Hypothalamus (tissue), 51 donors: Measurements from ENCODE around the gene STEAP1B.
A peak's percentile ranks its signal among the peaks of the same experiment; 100 is the strongest.

Source experiments
- DNase-seq, 51 donors: peaks; one replicate each; lab custom pipeline; 2025; lab: John Stamatoyannopoulos, UW

Gene STEAP1B

DNA sequence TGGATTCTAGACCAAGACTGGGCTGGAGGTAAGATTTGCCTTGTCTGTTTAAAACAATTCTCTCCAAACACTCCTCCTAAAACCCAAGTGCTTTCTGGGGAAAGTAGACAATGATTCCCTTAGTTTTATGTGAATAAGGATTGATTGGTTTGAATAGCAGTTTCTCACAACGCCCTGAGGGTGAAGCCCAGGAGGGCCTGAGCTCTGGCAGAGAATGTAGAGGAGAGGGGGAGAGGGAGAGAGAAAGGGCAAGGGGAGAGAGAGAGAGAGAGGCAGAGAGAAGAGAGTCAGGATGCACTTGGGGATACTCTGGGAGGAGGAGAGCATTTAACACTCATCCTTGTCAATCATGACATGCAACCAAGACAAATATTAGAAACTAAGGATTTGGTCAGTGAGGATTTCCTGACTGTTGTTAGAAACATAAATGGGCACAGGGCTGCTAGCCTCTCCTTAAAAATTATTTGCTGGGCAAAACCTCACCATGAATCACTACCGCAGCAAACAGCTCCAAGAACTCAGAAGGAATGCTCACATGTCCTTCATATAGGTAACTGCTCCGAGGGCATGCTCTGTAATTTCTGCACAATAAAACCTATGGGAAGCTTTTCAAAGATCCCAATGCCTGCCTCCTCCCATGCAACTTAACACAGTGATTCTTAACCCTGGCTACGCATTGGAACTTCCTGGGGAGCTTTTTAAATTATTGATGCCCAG is 87.9 kb downstream of the STEAP1B start:
- DNase-seq, result no peak

DNA sequence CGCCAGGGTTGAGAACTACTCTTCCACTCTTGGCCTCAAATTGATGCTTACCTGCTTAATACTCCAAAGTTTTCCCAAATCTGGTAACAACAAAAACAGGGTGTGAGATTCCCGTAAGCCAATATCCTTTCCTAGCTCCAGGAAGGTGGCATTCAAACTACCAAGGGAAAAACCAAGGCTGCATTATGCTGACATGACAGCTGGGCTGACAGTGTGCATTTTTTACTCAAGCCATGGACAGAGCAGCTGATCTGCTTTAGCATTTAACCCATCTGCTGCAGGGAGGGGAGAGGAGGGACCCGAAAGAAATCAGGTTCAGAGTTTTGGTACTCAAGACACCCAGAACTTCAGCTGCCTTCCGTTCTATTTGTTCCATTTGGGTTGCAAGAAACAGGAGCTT is 93.3 kb downstream of the STEAP1B start:
- no peak for DNase-seq

DNA sequence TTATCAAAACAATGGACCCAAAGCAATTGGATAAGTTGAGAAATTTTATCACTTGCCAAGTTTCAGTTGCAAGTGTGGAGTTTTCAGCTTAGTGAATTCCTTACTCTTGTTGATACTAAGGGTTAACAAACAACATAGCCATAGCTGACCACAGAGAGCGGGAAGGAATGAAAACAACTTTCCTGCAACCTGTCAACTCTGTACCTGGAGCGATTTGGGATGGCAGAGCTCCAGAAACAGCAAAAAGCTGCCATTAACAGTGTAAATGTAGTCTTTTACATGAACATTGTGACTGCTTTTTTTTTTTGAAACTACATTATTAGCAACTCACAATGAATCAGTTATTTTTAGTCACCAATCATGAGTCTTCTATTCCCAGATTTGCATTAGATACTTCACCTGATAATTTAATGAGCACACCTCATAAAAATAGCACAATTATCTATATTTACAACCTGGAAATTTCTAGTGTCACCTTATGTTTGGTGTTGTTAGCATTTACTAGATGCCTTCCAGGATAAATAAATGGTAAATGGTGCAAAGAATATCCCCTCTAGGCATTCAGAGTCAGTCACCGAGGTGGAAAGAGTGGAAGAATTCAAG is 95.5 kb downstream of the STEAP1B start:
- DNase-seq, result no peak

GRCh38 chr7:22403344-22403743 is 96.6 kb downstream of the STEAP1B start:
- no peak for DNase-seq

DNA sequence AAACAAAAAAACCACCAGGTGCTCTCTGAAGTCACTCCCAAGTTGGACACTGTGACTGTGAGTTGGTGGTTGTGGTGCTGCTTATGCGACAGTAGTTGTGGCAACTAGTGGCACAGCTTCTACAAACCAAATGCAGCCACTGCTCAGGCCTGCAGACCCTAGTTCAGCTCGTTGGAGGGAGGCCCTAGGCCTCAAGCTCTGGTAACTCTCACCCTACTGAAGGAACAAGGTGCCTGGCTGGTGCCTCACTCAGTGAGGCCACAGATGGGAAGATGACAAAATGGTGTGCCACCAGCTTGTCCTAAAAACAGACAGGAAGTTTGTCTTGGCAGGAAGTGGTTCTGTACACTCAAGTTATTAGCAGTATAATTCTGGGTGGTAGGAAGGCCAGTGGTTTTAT is 97.7 kb downstream of the STEAP1B start:
- DNase-seq, result no peak

GRCh38 chr7:22400936-22401553 is 98.9 kb downstream of the STEAP1B start:
- no peak for DNase-seq

GRCh38 chr7:22400150-22400814 is 99.7 kb downstream of the STEAP1B start:
- no peak for DNase-seq

- no peak for DNase-seq
Observed at GRCh38 chr7:22399546-22399945, 100.4 kb downstream of the STEAP1B start.

DNA sequence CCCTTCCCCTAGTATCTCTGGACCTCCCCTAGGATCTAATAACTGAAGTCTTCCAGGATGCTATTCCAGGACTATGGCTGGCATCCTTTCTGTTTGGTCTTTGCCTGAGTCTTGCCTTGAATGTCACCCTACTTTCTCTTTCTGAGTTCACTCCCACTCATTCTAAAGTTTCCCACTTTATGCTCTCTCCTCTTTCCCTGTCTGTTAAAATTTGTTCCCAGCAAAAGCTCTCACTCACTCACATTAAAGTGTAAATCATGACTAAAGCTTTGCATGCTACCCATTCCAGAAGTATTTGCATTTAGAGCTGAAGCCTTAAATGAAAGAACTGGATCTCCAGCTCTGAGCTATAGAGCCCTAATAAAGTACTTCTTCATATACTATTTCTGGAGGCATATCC is 100.9 kb downstream of the STEAP1B start:
- no peak for DNase-seq

DNA sequence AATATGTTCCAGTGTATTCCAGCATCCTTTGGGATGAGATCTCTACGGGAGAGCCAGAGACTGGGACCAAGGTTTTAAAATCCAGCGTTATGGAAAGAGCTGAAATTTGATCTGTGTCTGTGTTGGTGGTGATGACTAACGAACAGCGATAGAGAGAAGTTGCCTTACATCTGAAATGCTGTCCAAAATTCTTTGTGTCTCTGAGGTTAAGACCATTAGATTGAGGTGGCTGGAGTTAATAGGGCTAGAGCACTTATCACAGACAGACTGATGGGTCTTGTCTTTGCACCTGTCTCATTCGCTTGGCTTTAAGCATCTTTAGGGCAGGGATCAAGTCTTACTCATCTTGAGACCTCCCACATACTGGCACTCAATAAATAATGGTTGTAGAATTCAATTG is 102.0 kb downstream of the STEAP1B start:
- no peak for DNase-seq

- no peak for DNase-seq
Observed at GRCh38 chr7:22395222-22395621, 104.8 kb downstream of the STEAP1B start.

GRCh38 chr7:22394739-22395138 is 105.2 kb downstream of the STEAP1B start:
- no peak for DNase-seq

GRCh38 chr7:22393913-22394729 is 105.9 kb downstream of the STEAP1B start:
- peak in 2 of 51 donors; percentile 33 for DNase-seq

DNA sequence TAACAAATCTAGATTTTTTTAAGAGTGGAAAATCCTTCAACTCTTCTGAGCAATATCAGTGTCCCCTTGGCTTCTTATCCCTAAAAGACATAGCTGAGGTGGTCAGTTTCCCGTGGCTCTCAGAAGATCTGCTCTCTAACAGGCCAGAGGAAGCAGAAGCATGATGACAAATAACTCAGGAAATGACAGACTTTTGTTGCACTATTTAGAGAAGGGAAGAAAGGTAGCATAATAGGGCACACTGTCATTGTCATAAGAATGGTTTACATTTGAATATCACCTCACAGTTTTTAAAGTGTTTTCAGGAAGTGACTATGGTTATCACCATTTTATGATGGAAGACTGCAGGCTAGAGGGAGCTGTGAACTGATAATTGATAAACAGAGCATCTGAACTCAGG is 109.5 kb downstream of the STEAP1B start:
- no peak for DNase-seq

GRCh38 chr7:22389892-22390291 is 110.1 kb downstream of the STEAP1B start:
- DNase-seq, result no peak

- peak in 5 of 51 donors; percentile 4 to 61 (median 9) for DNase-seq
Observed at GRCh38 chr7:22387583-22387982, 112.4 kb downstream of the STEAP1B start.

- no peak for DNase-seq
Observed at GRCh38 chr7:22386865-22387264, 113.1 kb downstream of the STEAP1B start.

DNA sequence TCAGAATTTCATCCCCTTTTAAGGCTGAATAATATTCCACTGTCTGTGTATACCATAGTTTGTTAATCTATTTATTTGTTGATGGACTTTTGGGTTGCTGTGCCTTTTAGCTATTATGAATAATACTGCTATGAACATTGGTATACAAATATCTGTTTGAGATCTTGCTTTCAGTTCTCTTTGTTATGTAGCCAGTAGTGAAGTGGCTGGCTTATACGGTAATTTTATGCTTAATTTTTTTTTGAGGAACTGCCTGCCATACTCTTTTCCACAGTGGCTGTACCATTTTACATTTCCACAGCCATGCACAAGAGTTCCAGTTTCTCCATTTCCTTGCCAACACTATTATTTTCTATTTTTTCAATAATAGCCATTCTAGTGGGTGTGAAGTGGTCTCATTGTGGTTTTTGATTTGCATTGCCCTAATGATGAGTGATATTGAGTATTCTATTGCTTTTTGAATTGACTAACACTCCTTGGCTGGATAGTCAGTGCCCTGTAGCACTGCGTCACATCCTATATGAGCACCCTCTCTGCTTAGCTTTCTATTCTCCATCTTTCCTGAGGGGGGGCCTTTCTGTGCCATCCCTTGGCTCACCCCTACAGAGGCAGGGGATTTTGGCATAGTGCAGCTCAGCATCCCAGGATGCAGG is 113.7 kb downstream of the STEAP1B start:
- no peak for DNase-seq

DNA sequence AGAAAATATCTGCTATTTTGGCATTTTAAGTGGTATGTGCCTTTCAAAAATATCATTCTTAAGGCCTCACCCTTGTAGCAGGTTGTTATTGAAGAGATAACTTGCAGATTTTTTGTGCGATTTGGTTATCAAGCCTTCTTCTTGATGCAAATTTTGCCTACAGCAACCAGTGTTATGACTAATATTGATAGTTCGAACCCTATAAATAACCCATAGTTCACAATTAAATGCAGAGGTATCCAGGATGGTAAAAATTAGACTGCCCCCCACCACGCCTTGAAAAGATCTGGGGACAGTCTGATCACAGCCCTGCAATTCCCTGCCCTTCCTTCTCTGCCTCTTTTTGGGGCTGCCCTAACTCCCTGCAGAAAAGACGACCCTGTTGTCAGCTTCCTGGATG is 114.7 kb downstream of the STEAP1B start:
- DNase-seq, result no peak

DNA sequence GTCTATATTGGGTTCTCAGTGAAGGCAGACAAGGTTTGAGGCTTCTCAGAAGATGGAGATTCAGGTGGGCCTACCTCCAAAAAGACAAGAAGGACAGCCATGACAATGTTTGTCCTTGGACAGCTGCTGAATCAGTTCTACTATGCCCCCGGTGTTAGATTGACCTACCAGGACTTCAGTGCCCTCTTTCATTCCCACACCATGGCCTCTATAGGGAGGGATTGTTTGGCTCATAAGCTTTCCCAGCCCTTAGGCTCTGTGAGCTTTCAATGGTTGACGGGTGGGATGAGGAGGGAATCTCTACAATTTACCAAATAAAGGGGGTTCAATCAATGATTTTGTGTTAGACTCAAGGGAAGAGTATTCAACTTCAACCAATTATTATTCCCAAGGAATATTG is 119.7 kb downstream of the STEAP1B start:
- DNase-seq, result no peak
